GM12878 (cell line): Measurements from ENCODE around the gene UNC5CL. TPM values are rescaled to one million over a fixed set of nuclear protein-coding genes. Genes with fewer than 3 reads are reported as not detected.

Experiments used
- ATAC-seq: fragments of 200-7000 bp; cut with Tn5 transposase; 3 replicates; pipeline ENCODE4 v1.9.1; 2020; ENCODE audit warnings: mild to moderate bottlenecking, moderate library complexity
- BruUV-seq: library from RNA; stranded (reverse); fragments of 400-500 nt; replicated peaks from 2 replicates; lab custom pipeline; 2021; lab: Mats Ljungman, UMichigan
- CTCF ChIA-PET: fragments of 300-600 bp; sonication (Branson Sonifier 250); formaldehyde crosslinking; extraction: SDS; loops from one replicate; lab custom pipeline; 2021; ENCODE audit warnings: inconsistent platforms; lab: Yijun Ruan, JAX
- POLR2A ChIA-PET: fragments of 350-600 bp; formaldehyde crosslinking; extraction: SDS; loops from one replicate; lab custom pipeline; 2021; ENCODE audit warnings: inconsistent platforms; lab: Charles Lee
- RAD21 ChIA-PET: fragments of 300-600 bp; sonication (Branson Sonifier 250); formaldehyde crosslinking; loops from one replicate; lab custom pipeline; 2023; ENCODE audit warnings: antibody characterized with exemption; ENCODE audit not compliant: unreplicated experiment; lab: Charles Lee
- SMC1A ChIA-PET: fragments of 300-600 bp; sonication (Branson Sonifier 250); formaldehyde crosslinking; loops from one replicate; lab custom pipeline; 2023; ENCODE audit not compliant: unreplicated experiment, uncharacterized antibody; lab: Charles Lee
- DNase-seq: peaks from one replicate; pipeline ENCODE4 v3.0.0-alpha.2; 2011; ENCODE audit warnings: low read depth, low spot score
- FAIRE-seq: peaks from 3 replicates; lab custom pipeline; 2011; peaks lifted over from hg19 to GRCh38; lab: Jason Lieb, UNC
- H2AFZ ChIP-seq: 2 replicates; pipeline ENCODE4 v1.6.0; 2011; ENCODE audit warnings: low read depth, low read length, control low read depth; ENCODE audit not compliant: control insufficient read depth
- H3K27ac ChIP-seq: 2 replicates; pipeline ENCODE4 v1.5.1; 2011; ENCODE audit warnings: control low read depth; ENCODE audit not compliant: control insufficient read depth, insufficient read depth
- H3K27me3 ChIP-seq, 2 experiments: replicated peaks in 1 of 2; 2 replicates each; pipeline versions ENCODE4 v1.6.0 to v1.6.1; 2011; ENCODE audit warnings: low read length in 1 of 2; ENCODE audit not compliant: control insufficient read depth in 2 of 2, insufficient read depth in 2 of 2
- H3K36me3 ChIP-seq, 2 experiments: 2 replicates each; pipeline ENCODE4 v1.5.1; 2011; ENCODE audit warnings: low read length in 1 of 2; ENCODE audit not compliant: control insufficient read depth in 2 of 2, insufficient read depth in 2 of 2
- H3K4me1 ChIP-seq: 2 replicates; pipeline ENCODE4 v1.6.1; 2011; ENCODE audit warnings: mild to moderate bottlenecking, low read length, moderate library complexity, mixed read lengths; ENCODE audit not compliant: control insufficient read depth, insufficient read depth
- H3K4me2 ChIP-seq: 2 replicates; pipeline ENCODE4 v1.6.0; 2011; ENCODE audit warnings: control low read depth; ENCODE audit not compliant: control insufficient read depth, insufficient read depth
- H3K4me3 ChIP-seq: fragments of 200-600 bp; sonication (generic); 2 replicates; pipeline ENCODE4 v1.5.1; 2016
- H3K79me2 ChIP-seq: 2 replicates; pipeline ENCODE4 v1.6.0; 2011; ENCODE audit warnings: low read length; ENCODE audit not compliant: control insufficient read depth, insufficient read depth
- H3K9ac ChIP-seq: 2 replicates; pipeline ENCODE4 v1.8.0; 2011; ENCODE audit warnings: low read length, control low read depth, mixed read lengths; ENCODE audit not compliant: control insufficient read depth, insufficient read depth
- H3K9me3 ChIP-seq: replicated peaks from 3 replicates; pipeline ENCODE4 v1.5.1; 2011; ENCODE audit warnings: mild to moderate bottlenecking, low read length; ENCODE audit not compliant: control insufficient read depth, insufficient read depth
- H4K20me1 ChIP-seq: 2 replicates; pipeline ENCODE4 v1.6.0; 2011; ENCODE audit not compliant: control insufficient read depth, insufficient read depth
- BCL11A ChIP-seq: IDR thresholded peaks from 2 replicates; pipeline ENCODE4 v1.6.1; 2011; ENCODE audit warnings: low read depth, low read length
- EED ChIP-seq: sonication (generic); IDR thresholded peaks from 2 replicates; pipeline ENCODE4 v1.6.1; 2016; ENCODE audit warnings: antibody characterized with exemption, low read depth
- EGR1 ChIP-seq, 2 experiments: IDR thresholded peaks; 1 replicate in 1 of 2; 2 replicates in 1 of 2; pipeline ENCODE4 v1.6.1; 2011 to 2012; ENCODE audit warnings: low read depth in 2 of 2, low read length in 2 of 2, borderline replicate concordance in 1 of 2, mild to moderate bottlenecking in 1 of 2, moderate library complexity in 1 of 2
- IRF5 ChIP-seq: fragments of 450-650 bp; IDR thresholded peaks from 2 replicates; pipeline ENCODE4 v1.6.1; 2017; ENCODE audit warnings: borderline replicate concordance
- MLLT1 ChIP-seq: fragments of 450-650 bp; IDR thresholded peaks from 2 replicates; pipeline ENCODE4 v1.6.1; 2016; ENCODE audit warnings: mild to moderate bottlenecking
- MTA2 ChIP-seq: fragments of 450-650 bp; IDR thresholded peaks from 2 replicates; pipeline ENCODE4 v1.6.1; 2016; ENCODE audit warnings: low read depth, mild to moderate bottlenecking, moderate library complexity
- MYC ChIP-seq: IDR thresholded peaks from 2 replicates; pipeline ENCODE4 v1.6.1; 2011; ENCODE audit warnings: mild to moderate bottlenecking, low read length, moderate library complexity, inconsistent platforms; ENCODE audit not compliant: insufficient read depth, insufficient replicate concordance, insufficient read length, severe bottlenecking
- RFX5 ChIP-seq: IDR thresholded peaks from 2 replicates; pipeline ENCODE4 v1.6.1; 2011; ENCODE audit warnings: low read depth, low read length, improper control_type of control experiment
- SRF ChIP-seq, 2 experiments: IDR thresholded peaks; 2 replicates each; pipeline ENCODE4 v1.6.1; 2011; ENCODE audit warnings: low read depth in 2 of 2, low read length in 2 of 2, mild to moderate bottlenecking in 1 of 2, moderate library complexity in 1 of 2
- ZBTB11 ChIP-seq: fragments of 450-650 bp; formaldehyde crosslinking; IDR thresholded peaks from 2 replicates; pipeline ENCODE4 v1.5.0; 2022; ENCODE audit warnings: mild to moderate bottlenecking, missing genetic modification characterization
- ZNF217 ChIP-seq: fragments of 450-650 bp; IDR thresholded peaks from 2 replicates; pipeline ENCODE4 v1.6.1; 2017; ENCODE audit warnings: antibody characterized with exemption, mild to moderate bottlenecking
- in situ Hi-C: fragments of 300-500 bp; cut with MboI; formaldehyde crosslinking; loops from 9 replicates; pipeline ENCODE4 v1.14.3; 2018; ENCODE audit warnings: mixed read lengths
- intact Hi-C: fragments of 100-400 bp; cut with micrococcal nuclease; formaldehyde crosslinking; loops from one replicate; pipeline ENCODE4 v1.14.2; 2022; ENCODE audit not compliant: unreplicated experiment
- polyA plus RNA-seq, 11 experiments: library from polyadenylated mRNA; depleted of rRNA in 4 of 11; unstranded in 6 of 11; stranded (reverse) in 5 of 11; fragments of >200 nt; fragmentation: Nextera tagmentation in 4 of 11; fragmentation: Illumina TruSeq in 1 of 11; extraction: Ambion mirVana in 4 of 11; extraction: Trizol in 1 of 11; gene quantifications; 1 replicate in 1 of 11; 2 replicates in 10 of 11; pipeline versions ENCODE4 v1.2.1 to v1.2.3, GENCODE V29; 2011 to 2016; ENCODE audit warnings: inconsistent platforms in 2 of 11, missing spikeins in 2 of 11, low read depth in 1 of 11
- total RNA-seq, 4 experiments: library from RNA; depleted of rRNA in 3 of 4; stranded (reverse); fragments of >200 nt in 3 of 4; fragmentation: Illumina TruSeq in 1 of 4; extraction: Trizol in 1 of 4; gene quantifications; 2 replicates each; pipeline versions ENCODE4 v1.2.1 to v1.2.3, GENCODE V29; 2013 to 2021

UNC5CL gene
- total and polyA plus RNA-seq, 10 of the 15 experiments (the other 5 are each of a cell fraction or from before 2014, with no cell fraction given): 0.11 to 1.2 (median 0.46) TPM; not detected in 1

- CTCF ChIA-PET: interaction anchor here (0.6 to 2.2 kb wide), 2 partner anchors 17 to 308 kb away, joined by 3 to 10 read pairs; partner anchors contain the start of gene UNC5CL
- BruUV-seq: no TSS peak
- FAIRE-seq: no peak
Measured at GRCh38 chr6:41022294-41022693, 16.7 kb downstream of the UNC5CL start.

More at GRCh38 chr6:41022294-41022693, 16.7 kb downstream of the UNC5CL start:
- Histone ChIP-seq H3K9me3 (no peaks in the 10 kb centered on the region), H3K4me1 (peaks cover 2% of the 10 kb centered on the region; the same call in 1 of the 2 replicates), H2AFZ (no peak overlapping the region), H3K4me3 (no peak overlapping the region), H3K36me3 (no peaks in the 10 kb centered on the region), H3K9ac (no peak overlapping the region), H3K27me3 (no peaks in the 10 kb centered on the region), H3K4me2 (no peak overlapping the region), H3K79me2 (no peaks in the 10 kb centered on the region), H4K20me1 (no peaks in the 10 kb centered on the region; the same call in 1 of the 2 replicates), H3K27ac (no peak overlapping the region)
- ChIA-PET RAD21 (no interaction called here), SMC1A (no interaction called here), POLR2A (no interaction called here)
- in situ Hi-C loops: no loop called here
- ATAC-seq (no peak), DNase-seq (no peak)
- intact Hi-C loops: no loop called here
- TF ChIP-seq BCL11A (no peak), EGR1 (IDR thresholded peaks at IDR 0.05; ENCODE audit: borderline replicate concordance in 1 of 2, low read depth in 2 of 2, low read length in 2 of 2) (no peak), RFX5 (no peak), MYC (no peak), ZBTB11 (CRISPR knock-in tag) (no peak), ZNF217 (no peak), SRF (IDR thresholded peaks at IDR 0.05; ENCODE audit: low read depth in 2 of 2, low read length in 2 of 2) (no peak), MTA2 (no peak), EED (no peak), IRF5 (no peak), MLLT1 (no peak)
